ENCODE measurements around the gene RAD23B.
A peak's percentile ranks its signal among the peaks of the same experiment; 100 is the strongest.

The RAD23B gene

GRCh38 chr9:107281922-107282667 lies 984 bp upstream of the RAD23B start:
- H3K36me3 ChIP-seq (ENCODE audit: control insufficient read depth, insufficient read depth, low read length), result no peaks in the 10 kb centered on the region; the same call in 1 of the 2 replicates
- H3K4me3 ChIP-seq (replicated peaks; ENCODE audit: low read depth, low read length), result peak overlapping the region; percentile 80
- DNase-seq (ENCODE audit: extremely low read depth, insufficient read length), result no peak
- TF ChIP-seq, protein P1, sequence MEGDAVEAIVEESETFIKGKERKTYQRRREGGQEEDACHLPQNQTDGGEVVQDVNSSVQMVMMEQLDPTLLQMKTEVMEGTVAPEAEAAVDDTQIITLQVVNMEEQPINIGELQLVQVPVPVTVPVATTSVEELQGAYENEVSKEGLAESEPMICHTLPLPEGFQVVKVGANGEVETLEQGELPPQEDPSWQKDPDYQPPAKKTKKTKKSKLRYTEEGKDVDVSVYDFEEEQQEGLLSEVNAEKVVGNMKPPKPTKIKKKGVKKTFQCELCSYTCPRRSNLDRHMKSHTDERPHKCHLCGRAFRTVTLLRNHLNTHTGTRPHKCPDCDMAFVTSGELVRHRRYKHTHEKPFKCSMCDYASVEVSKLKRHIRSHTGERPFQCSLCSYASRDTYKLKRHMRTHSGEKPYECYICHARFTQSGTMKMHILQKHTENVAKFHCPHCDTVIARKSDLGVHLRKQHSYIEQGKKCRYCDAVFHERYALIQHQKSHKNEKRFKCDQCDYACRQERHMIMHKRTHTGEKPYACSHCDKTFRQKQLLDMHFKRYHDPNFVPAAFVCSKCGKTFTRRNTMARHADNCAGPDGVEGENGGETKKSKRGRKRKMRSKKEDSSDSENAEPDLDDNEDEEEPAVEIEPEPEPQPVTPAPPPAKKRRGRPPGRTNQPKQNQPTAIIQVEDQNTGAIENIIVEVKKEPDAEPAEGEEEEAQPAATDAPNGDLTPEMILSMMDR (IDR thresholded peaks at IDR 0.05; ENCODE audit: insufficient read depth, low read length, poor library complexity, severe bottlenecking), result no peak
- H3K27me3 ChIP-seq (replicated peaks; ENCODE audit: control insufficient read depth, insufficient read depth, low read length), result no peaks in the 10 kb centered on the region

DNA sequence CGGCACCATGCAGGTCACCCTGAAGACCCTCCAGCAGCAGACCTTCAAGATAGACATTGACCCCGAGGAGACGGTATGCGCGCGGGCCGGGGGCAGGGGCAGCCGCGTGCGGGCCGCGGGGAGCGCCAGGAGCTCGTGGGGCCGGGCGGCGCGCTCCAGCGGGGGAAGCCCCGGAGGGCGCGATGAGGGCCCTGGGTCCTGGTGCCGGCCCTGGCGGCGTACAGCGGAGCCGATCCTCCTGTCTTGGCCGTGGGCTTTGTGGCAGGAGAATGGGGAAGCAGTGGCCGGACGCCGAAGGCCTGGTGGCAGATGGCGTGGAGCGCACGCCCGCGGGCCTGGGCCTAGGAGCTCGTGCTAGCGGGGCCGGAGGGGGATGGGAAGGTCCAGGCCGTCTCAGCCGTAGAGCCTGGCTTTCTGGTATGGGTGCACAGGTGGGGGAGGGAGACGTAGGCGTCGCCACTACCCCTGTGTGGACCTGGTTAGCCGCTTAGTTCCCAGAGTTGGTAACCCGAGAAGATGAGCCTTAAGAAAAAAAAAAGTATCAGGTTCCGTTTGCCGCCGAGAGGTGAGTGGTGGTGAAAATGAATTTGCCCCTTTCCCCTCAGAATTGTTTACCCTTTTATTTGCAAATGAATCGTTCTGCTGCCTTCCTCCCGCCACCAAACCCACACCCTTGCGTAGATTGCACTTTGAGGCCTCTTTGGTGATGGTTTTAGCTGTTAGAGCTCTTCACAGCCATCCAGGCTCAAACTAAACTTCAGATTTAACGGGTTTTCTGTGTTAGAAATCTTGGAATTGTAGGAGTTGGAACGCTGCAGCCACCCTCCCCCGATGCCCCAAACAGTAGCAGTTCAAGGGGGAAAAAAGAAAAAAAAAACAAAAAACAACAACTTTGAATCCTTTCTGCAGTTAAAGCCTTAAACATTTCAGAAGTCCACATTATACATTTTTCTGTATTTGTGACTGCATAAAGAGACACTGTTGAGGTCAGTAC lies 841 bp downstream of the RAD23B start:
- no peaks in the 10 kb centered on the region for H3K27me3 ChIP-seq (replicated peaks; ENCODE audit: control insufficient read depth, insufficient read depth, low read length)
- DNase-seq (ENCODE audit: extremely low read depth, insufficient read length), result peak; percentile 87
- H3K36me3 ChIP-seq (ENCODE audit: control insufficient read depth, insufficient read depth, low read length), result no peaks in the 10 kb centered on the region; the same call in 1 of the 2 replicates
- peak overlapping the region; percentile 96 for H3K4me3 ChIP-seq (replicated peaks; ENCODE audit: low read depth, low read length)
- TF ChIP-seq, protein P1 (IDR thresholded peaks at IDR 0.05; ENCODE audit: insufficient read depth, low read length, poor library complexity, severe bottlenecking), result no peak

GRCh38 chr9:107284636-107285035 lies 1.6 kb downstream of the RAD23B start:
- Histone ChIP-seq H3K4me3 (replicated peaks; ENCODE audit: low read depth, low read length) (peak overlapping the region; percentile 96), H3K27me3 (replicated peaks; ENCODE audit: control insufficient read depth, insufficient read depth, low read length) (no peaks in the 10 kb centered on the region), H3K36me3 (ENCODE audit: control insufficient read depth, insufficient read depth, low read length) (no peaks in the 10 kb centered on the region; the same call in 1 of the 2 replicates)
- TF ChIP-seq, protein P1 (IDR thresholded peaks at IDR 0.05; ENCODE audit: insufficient read depth, low read length, poor library complexity, severe bottlenecking), result no peak
- DNase-seq (ENCODE audit: extremely low read depth, insufficient read length), result peak; percentile 9

DNA sequence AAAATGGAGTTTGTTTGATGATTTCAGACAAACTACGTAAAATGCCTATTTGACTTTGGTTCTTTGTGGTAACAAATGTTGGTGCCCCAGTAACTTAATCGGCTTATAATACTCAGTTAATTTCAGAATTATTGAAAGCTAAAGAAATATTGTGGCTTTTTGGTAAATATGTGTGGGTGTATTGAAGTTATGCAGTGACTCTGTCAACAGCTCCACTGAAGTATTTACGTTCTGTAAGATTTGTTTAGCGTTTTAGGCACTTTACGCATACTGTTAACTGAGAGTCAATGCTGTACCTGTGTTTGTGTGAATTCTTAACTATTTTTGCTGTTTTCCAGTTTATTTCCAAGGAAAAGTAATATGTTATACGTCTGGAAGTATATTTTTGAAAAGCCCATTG lies 2.2 kb downstream of the RAD23B start:
- Histone ChIP-seq H3K27me3 (replicated peaks; ENCODE audit: control insufficient read depth, insufficient read depth, low read length) (no peaks in the 10 kb centered on the region), H3K4me3 (replicated peaks; ENCODE audit: low read depth, low read length) (peak overlapping the region; percentile 96), H3K36me3 (ENCODE audit: control insufficient read depth, insufficient read depth, low read length) (no peaks in the 10 kb centered on the region; the same call in 1 of the 2 replicates)
- TF ChIP-seq, protein P1 (IDR thresholded peaks at IDR 0.05; ENCODE audit: insufficient read depth, low read length, poor library complexity, severe bottlenecking), result no peak
- DNase-seq (ENCODE audit: extremely low read depth, insufficient read length), result no peak

DNA sequence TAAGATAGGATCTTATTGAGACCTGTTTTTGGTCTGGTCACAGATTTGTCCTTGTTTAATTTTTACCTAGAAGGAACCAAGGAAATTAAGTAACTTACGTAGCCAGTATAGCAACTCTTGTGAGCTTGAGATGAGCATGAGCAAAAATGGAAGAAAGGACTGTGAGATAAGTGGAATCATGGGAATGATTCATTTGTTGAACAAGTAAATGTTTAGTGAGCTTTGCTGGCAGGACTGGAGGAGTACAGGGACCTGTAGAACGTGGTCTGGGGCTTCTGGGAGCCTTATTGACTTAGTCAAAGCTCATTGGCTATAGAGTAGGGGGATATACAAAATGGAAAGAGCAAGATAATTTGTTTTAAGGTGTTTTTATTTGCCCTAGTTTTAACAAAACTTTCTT lies 3.0 kb downstream of the RAD23B start:
- Histone ChIP-seq H3K4me3 (replicated peaks; ENCODE audit: low read depth, low read length) (peak overlapping the region; percentile 96), H3K27me3 (replicated peaks; ENCODE audit: control insufficient read depth, insufficient read depth, low read length) (no peaks in the 10 kb centered on the region), H3K36me3 (ENCODE audit: control insufficient read depth, insufficient read depth, low read length) (no peaks in the 10 kb centered on the region; the same call in 1 of the 2 replicates)
- TF ChIP-seq, protein P1 (IDR thresholded peaks at IDR 0.05; ENCODE audit: insufficient read depth, low read length, poor library complexity, severe bottlenecking), result no peak
- DNase-seq (ENCODE audit: extremely low read depth, insufficient read length), result no peak

Measured in GM06990 (cell line).